Activated CD4-positive, alpha-beta T cell treated with anti-CD3 and anti-CD28 coated beads, Interleukin-2, amount 10 ng/mL, durations not matched to agents 24 days and 14 days (primary cell): ENCODE results near the gene TRIM8. TPM values are rescaled to one million over a fixed set of nuclear protein-coding genes. Genes with fewer than 3 reads are reported as not detected.

Experiments
- DNase-seq: peaks from one replicate; pipeline ENCODE4 v3.0.0; 2022
- H3K27ac Mint-ChIP-seq: one replicate; pipeline ENCODE4 v1.8.0; 2022; ENCODE audit warnings: mild to moderate bottlenecking, mixed read lengths
- H3K27me3 Mint-ChIP-seq: one replicate; pipeline ENCODE4 v1.8.0; 2022; ENCODE audit warnings: mixed read lengths
- H3K36me3 Mint-ChIP-seq: one replicate; pipeline ENCODE4 v1.8.0; 2022; ENCODE audit warnings: low read depth, mild to moderate bottlenecking, mixed read lengths
- H3K4me1 Mint-ChIP-seq: one replicate; pipeline ENCODE4 v1.8.0; 2021; ENCODE audit warnings: mixed read lengths
- H3K4me3 Mint-ChIP-seq: one replicate; pipeline ENCODE4 v1.8.0; 2022; ENCODE audit warnings: mild to moderate bottlenecking, moderate library complexity, mixed read lengths
- H3K9me3 Mint-ChIP-seq: one replicate; pipeline ENCODE4 v1.8.0; 2021; ENCODE audit warnings: mixed read lengths
- intact Hi-C: fragments of 100-400 bp; cut with micrococcal nuclease; formaldehyde crosslinking; loops from one replicate; pipeline ENCODE4 v1.15.1; 2023
- total RNA-seq: library from RNA; stranded (reverse); gene quantifications from 2 replicates; pipeline ENCODE4 v1.2.3, GENCODE V29; 2022

TRIM8 gene
- total RNA-seq, 1 donor from 2014 or later = 85.5 TPM

DNA sequence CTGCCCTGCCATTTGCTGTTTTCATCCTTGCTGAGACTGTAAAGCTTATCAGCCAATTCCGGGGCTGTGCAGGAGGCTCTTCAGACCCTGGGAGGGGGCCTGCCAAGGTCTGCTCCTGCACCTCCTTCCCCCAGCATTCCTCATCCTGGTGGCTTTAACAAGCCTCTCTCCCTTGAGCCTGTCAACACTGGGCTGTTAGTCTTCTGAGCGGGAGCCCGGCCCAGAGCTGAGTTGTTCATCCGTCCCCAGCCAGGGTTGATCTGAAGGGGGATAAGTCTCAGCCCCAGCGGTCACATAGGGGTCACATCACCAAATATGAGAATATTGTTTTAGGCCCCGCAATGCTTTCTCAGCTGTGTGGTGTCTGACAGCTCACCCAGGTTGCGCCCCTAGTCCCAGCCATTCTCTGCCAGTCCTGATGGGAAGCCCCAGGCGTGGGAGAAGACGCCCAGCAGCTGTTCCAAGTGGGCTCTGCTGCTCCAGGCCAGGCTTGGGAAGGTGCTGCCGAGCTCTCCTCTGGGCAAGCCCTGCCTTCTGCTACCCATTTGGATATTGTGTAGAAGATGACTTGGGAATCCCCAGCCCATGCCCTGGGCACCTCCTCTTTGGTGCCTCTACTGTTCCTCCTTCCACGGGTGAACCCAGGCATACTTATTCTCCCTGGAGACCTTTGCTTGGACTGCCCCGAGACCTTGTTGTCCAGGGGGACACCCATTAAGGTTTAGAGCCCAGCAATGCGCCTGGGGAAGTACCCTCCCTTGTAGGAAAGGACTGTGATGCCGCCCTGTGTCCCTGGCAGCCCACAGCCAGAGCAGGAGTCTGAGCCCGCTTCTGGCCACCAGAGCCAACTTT is 23.5 kb upstream of the TRIM8 start:
- H3K4me3 Mint-ChIP-seq = no peak overlapping the region
- H3K27ac Mint-ChIP-seq = no peak overlapping the region
- peaks cover 5% of the 10 kb centered on the region for H3K4me1 Mint-ChIP-seq
- no peaks in the 10 kb centered on the region for H3K27me3 Mint-ChIP-seq
- H3K9me3 Mint-ChIP-seq = no peaks in the 10 kb centered on the region
- intact Hi-C loops = no loop called here
- no peak for DNase-seq
- H3K36me3 Mint-ChIP-seq = peaks cover 4% of the 10 kb centered on the region

DNA sequence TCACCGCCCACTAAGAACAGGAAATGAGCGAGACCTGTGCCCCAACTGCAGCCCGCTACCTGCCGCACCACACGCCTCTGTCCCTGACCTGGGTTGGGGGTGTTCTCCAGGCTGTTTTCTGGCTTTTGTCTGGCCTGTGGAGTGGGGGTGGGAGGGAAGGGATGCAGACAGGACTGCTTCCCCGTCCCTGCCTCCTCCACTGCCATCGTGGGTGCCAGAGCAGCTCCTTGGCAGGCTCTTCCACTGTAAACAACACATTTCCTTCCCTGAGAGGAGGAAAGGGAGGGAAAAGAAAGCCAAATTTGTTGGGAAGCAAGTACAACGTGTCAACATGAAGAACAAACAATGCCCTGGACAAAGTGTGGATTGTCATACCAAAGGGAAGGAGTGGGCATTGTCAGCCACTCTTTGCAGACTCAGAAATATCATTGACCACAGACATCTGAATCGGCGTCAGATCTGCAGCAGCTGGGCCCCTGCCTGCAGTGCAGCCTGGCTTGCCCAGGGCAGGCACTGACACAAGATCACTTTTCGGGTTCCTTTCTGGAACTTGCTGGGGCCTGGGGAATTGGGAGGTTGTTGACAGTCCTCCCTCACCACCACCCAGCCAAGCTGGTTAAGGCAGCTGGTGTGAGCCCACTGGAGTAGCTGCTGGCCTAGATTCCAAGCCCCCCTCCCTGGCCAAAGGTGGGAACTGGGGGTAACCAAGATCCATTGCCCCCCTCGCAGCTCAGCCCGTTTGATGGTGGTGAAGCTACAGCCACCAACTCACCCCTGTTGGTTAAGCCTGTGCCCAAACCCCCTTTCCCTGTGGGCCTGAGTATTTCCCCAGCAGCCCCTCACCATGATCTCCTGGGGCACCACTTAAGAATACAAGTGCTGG is 22.6 kb upstream of the TRIM8 start:
- peaks cover 2% of the 10 kb centered on the region for H3K4me1 Mint-ChIP-seq
- H3K27me3 Mint-ChIP-seq = no peaks in the 10 kb centered on the region
- intact Hi-C loops = no loop called here
- H3K4me3 Mint-ChIP-seq = no peak overlapping the region
- DNase-seq = no peak
- no peak overlapping the region for H3K27ac Mint-ChIP-seq
- H3K9me3 Mint-ChIP-seq = no peaks in the 10 kb centered on the region
- H3K36me3 Mint-ChIP-seq = peaks cover 4% of the 10 kb centered on the region

DNA sequence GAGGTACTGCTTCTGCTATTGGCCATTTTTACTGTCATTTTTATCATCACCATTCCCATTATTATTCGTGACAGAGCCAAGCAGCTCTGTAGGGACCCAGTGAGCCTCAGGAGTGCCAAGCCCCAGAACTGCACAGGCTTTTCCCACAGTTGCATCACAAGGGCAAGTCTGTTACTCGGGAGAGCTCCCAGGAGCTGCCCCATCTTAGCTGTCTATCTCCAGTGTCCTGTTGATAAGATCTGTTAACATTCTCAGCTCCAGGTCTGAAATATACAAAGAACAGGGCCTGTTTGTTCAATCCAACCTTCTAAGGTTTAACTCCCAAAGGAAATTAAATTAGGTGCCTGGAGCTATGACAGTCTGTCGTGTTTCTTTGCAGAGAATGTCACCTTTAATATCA is 20.2 kb upstream of the TRIM8 start:
- Mint-ChIP-seq H3K4me3 (no peak overlapping the region), H3K9me3 (no peaks in the 10 kb centered on the region), H3K4me1 (no peaks in the 10 kb centered on the region), H3K36me3 (no peaks in the 10 kb centered on the region), H3K27ac (no peak overlapping the region), H3K27me3 (no peaks in the 10 kb centered on the region)
- intact Hi-C loops = no loop called here
- no peak for DNase-seq

DNA sequence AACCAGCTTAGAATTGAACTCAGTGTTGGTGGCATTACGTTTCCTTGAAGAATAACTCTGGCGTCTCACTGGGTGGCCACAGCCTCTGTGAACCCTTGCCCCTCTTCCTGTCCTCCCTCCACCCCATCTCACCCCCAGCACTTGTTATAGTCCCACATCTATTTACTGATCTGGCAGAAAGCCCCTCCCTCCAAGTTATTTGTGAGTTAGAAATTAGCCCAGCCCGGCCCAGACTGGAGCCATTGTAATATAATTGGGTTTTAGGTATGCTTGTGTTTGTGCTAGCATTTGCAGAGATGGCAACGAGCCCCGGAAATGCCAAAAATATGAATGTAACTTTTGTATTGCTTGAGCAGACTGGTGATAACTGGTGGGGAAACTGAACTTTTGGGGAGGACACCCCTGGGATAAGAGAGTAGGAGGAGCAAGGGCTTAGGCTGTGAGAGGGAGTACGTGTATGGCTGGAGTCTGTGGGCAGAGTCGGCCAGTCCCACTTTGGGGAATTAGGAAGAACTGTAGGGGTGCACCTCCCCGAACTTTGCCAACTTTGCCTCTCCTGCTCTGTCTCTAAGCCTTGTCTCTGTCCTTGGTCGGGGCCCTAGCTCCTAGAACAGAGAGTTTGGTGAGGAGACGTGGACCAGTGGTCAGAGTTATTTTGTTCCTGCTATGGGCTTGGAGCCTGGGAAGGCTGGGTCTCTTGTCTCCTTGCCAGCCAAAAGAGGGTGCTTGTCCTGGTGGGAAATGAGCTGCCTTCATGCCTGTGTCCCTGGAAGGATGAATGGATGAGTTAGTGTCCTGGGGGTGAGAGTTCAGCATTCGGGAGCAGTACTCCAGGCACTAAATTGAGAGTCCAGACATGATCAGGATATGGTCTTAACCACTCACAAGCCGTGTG is 19.3 kb upstream of the TRIM8 start:
- no peak for DNase-seq
- Mint-ChIP-seq H3K9me3 (no peaks in the 10 kb centered on the region), H3K4me3 (no peak overlapping the region), H3K36me3 (no peaks in the 10 kb centered on the region), H3K27me3 (no peaks in the 10 kb centered on the region), H3K4me1 (no peaks in the 10 kb centered on the region), H3K27ac (no peak overlapping the region)
- intact Hi-C loops = no loop called here

DNA sequence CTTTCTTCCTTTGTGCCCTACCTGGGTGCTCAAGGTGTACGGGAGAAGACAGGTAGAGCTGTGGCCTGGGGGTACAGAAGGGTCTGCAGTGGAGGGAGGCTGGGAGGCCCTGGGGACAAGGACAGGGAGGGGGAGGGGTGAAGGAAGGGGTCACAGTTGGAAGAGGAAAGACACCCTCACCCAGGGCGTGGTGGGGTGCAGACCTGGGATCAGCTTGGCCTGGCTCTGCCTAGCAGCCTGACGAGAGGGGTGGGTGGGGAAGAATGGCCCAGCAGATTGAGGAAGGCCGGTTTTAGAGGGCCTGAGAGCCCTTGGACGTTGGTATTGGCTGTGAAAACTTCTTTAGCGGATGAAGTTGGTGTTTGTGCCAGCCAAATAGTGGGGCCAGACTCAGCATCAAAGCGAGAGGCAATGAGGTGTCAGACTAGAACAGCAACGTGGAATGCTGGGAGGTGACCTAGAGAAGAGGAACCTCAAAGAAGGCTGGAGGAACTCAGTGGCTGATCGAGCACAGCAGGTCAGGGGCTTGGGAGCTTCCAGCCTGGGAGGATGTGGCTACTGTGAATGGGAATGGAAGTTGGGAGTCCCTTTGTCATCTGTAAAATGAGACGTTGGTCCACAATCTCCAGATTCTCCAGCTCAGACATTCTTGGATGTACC is 18.1 kb upstream of the TRIM8 start:
- Mint-ChIP-seq H3K4me3 (no peak overlapping the region), H3K9me3 (no peaks in the 10 kb centered on the region), H3K36me3 (no peaks in the 10 kb centered on the region), H3K27me3 (no peaks in the 10 kb centered on the region), H3K4me1 (peaks cover 2% of the 10 kb centered on the region), H3K27ac (no peak overlapping the region)
- DNase-seq = no peak
- intact Hi-C loops = no loop called here

DNA sequence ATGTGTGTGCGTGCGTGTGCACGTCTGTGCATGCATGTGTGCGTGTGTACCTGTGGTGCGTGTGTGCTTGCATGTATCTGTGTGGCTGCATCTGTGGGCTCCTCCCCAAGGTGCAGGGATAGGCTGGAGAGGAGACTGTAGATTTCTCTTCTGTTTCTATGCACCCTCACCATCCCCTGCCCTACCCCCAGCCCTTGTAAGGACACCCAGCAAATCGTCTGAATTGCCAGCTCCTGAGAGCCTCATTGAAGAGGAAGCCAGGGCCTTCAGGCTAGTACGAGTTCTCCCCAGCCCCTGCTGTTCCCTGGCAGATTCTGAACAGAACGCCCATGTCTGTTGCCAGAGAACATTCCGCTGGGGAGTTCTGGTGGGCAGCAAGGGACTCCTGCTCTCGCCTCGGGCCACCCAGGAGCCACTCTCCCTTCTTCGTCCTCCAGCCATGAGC is 17.0 kb upstream of the TRIM8 start:
- H3K27ac Mint-ChIP-seq = no peak overlapping the region
- H3K9me3 Mint-ChIP-seq = no peaks in the 10 kb centered on the region
- no peak overlapping the region for H3K4me3 Mint-ChIP-seq
- DNase-seq = no peak
- H3K36me3 Mint-ChIP-seq = no peaks in the 10 kb centered on the region
- intact Hi-C loops = no loop called here
- peaks cover 7% of the 10 kb centered on the region for H3K4me1 Mint-ChIP-seq
- H3K27me3 Mint-ChIP-seq = no peaks in the 10 kb centered on the region

DNA sequence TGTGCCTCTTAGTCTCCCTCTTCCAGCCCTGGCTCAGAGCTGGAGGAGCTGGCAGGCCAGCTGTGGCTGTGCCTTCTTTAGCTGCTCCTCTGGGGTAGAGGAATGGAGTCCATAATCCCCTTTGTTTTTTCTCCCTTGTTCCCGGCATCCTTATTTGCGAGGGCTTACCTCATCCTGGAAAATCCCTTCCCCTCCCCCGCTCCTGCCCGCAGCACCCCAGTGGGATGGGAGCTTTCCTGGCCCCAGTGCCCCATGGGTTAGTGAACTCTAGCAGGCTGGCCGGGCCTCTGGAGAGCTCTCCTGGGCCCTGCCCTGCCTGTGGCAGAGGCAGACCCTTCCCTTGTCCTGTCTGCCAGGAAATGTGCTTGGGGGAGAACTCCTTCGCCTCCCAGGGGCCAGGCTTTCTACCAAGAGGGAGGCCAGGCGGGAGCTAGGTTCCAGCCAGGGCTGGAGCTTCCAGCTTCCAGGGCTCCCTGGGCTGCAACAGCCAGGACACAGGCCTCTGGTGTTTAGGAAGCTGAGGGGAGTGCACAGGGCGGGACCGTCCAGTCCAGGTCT is 16.5 kb upstream of the TRIM8 start:
- H3K27me3 Mint-ChIP-seq = no peaks in the 10 kb centered on the region
- H3K9me3 Mint-ChIP-seq = no peaks in the 10 kb centered on the region
- H3K4me1 Mint-ChIP-seq = peaks cover 12% of the 10 kb centered on the region
- H3K27ac Mint-ChIP-seq = peak overlapping the region; percentile 35
- no peak overlapping the region for H3K4me3 Mint-ChIP-seq
- no peak for DNase-seq
- no peaks in the 10 kb centered on the region for H3K36me3 Mint-ChIP-seq
- intact Hi-C loops = no loop called here

DNA sequence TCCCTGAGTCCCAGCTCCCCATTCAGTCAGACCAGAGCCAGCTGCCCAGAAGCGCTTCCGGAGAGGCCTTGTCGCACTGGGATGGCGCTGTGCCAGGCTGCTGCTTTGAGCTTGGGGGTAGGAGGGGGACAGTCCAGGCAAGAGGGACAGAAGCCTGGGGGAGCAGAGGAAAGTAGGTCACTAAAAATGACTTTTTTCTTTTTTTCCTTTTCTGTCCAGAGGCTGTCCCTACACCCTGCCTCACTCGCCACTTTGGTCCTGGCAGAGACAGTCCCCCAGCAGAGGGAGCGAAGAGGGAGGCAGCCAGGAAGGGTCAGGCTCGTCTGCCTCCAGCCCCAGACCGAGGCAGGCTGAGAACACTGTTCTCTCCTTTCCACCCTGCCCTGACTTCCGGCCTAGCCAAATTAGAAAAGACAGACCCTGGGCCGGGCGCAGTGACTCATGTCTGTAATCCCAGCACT is 15.8 kb upstream of the TRIM8 start:
- DNase-seq = no peak
- H3K4me3 Mint-ChIP-seq = no peak overlapping the region
- H3K4me1 Mint-ChIP-seq = peaks cover 18% of the 10 kb centered on the region
- no peak overlapping the region for H3K27ac Mint-ChIP-seq
- no peaks in the 10 kb centered on the region for H3K36me3 Mint-ChIP-seq
- H3K9me3 Mint-ChIP-seq = no peaks in the 10 kb centered on the region
- no peaks in the 10 kb centered on the region for H3K27me3 Mint-ChIP-seq
- intact Hi-C loops = no loop called here

DNA sequence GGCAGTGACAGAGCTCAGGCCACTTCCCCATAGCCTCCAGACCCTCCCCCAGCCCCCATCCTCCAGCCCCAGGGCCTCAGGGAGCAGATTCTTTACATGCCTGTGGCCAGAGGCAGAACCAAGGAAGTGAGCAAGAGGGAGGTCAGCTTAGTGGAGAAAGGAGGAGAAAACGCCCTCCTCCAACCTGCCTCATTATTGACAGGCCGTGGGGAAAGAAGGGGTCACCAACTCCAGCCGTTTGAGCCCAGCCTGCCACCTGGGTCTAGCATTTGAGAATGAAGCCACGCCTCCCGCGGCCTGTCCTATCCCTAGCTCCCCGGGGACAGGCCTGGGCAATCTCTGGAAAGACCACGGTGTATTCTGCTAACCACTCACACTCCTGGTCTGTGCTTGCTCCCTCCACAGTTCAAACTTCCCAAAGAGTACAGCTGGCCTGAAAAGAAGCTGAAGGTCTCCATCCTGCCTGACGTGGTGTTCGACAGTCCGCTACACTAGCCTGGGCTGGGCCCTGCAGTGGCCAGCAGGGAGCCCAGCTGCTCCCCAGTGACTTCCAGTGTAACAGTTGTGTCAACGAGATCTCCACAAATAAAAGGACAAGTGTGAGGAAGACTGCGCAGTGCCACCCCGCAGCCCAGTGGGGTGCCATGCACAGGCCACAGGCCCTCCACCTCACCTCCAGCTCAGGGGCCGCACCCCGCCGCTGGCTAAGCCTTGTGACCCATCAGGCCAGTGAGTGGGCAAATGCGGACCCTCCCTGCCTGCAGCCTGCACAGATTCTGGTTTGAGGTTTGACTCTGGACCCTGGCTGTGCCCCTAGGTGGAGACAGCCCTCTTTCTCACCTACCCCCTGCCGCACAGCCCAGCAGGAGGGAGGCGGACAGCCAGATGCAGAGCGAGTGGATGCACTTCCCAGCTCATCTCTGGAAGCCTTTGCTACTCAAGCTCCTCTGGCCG is 14.3 kb upstream of the TRIM8 start:
- H3K4me1 Mint-ChIP-seq = peaks cover 29% of the 10 kb centered on the region
- H3K27me3 Mint-ChIP-seq = no peaks in the 10 kb centered on the region
- H3K27ac Mint-ChIP-seq = no peak overlapping the region
- no peak for DNase-seq
- no peak overlapping the region for H3K4me3 Mint-ChIP-seq
- intact Hi-C loops = no loop called here
- H3K36me3 Mint-ChIP-seq = no peaks in the 10 kb centered on the region
- H3K9me3 Mint-ChIP-seq = no peaks in the 10 kb centered on the region

DNA sequence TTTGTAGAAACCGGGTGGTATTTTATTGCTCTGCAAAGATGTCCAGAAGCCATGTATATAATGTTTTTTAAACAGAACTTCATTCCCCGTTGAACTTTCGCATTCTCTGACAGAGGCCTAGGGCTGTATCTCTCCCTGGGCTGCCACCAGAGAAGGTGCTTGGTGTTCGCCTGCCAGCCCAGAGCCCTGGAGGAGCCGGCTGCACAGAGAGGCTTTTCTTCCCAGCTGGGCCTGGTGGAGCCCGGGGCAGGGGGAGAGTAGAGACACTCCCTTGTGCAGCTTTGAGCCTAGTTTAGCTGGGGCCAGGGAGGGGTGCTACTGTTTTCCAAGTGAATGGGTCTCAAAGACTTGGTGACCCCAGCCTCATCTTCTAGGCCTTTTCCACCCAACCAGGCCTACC is 13.6 kb upstream of the TRIM8 start:
- H3K9me3 Mint-ChIP-seq = no peaks in the 10 kb centered on the region
- H3K36me3 Mint-ChIP-seq = no peaks in the 10 kb centered on the region
- no peak overlapping the region for H3K27ac Mint-ChIP-seq
- no peak overlapping the region for H3K4me3 Mint-ChIP-seq
- intact Hi-C loops = no loop called here
- no peak for DNase-seq
- H3K4me1 Mint-ChIP-seq = peaks cover 36% of the 10 kb centered on the region
- H3K27me3 Mint-ChIP-seq = no peaks in the 10 kb centered on the region

DNA sequence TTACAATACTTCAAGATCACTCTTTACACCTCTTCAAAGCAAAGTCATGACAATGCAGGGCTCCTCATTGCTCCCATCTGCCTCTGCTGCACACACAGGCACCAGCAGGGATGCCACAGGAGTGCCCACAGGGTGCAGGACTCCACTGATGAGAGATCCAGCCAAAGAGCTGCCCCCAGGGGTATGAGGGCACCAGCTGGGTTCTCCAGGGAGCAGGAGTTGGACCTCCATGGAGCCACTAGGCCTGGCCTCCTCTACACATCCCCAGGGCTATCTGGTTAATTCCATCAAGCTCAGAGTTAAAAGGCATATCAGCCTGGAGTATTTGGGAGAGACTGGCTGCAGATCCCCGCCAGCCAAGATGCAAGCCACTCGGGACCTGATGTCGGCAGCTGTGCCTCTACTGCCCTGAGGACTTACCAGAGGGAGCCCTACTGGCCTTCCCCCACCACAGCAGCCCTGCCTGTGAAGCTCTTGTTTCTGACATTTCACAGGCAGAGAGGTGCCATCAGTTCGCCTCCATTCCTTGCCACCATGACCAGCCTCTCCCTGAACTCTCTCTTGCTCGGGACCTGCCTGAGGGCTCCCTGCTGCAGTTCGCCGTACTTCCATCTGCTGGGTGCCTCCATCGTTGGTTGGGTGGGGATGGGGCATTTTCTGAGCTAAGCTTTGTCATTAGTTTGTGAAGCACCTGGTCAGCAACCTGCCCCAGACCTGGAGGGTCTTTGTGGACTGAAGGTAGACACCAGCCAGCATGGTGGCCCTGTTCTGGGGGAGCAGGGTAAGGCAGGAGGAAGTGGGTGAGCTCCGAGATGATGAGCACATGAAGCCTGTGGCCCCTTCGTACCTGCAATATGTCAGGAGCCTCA is 12.5 kb upstream of the TRIM8 start:
- no peak overlapping the region for H3K4me3 Mint-ChIP-seq
- H3K36me3 Mint-ChIP-seq = no peaks in the 10 kb centered on the region
- H3K9me3 Mint-ChIP-seq = no peaks in the 10 kb centered on the region
- peak overlapping the region; percentile 87 for H3K27ac Mint-ChIP-seq
- DNase-seq = no peak
- no peaks in the 10 kb centered on the region for H3K27me3 Mint-ChIP-seq
- H3K4me1 Mint-ChIP-seq = peaks cover 39% of the 10 kb centered on the region
- intact Hi-C loops = no loop called here
